Prostate gland (tissue), 2 donors: ENCODE measurements around the gene KIF17. TPM values are rescaled to one million over a fixed set of nuclear protein-coding genes. Genes with fewer than 3 reads are reported as not detected.

Experiments
- DNase-seq: peaks from one replicate; pipeline ENCODE4 v3.0.0-alpha.2; 2019; ENCODE audit warnings: low spot score
- H3K27ac ChIP-seq, 2 donors: fragments of 200-600 bp; sonication (generic); 2 replicates each; pipeline ENCODE4 v1.5.1; 2017 to 2019
- H3K27me3 ChIP-seq: fragments of 200-600 bp; sonication (generic); replicated peaks from 2 replicates; pipeline ENCODE4 v1.5.1; 2019; ENCODE audit not compliant: insufficient read depth
- H3K36me3 ChIP-seq, 2 donors: fragments of 200-600 bp; sonication (generic); 1 replicate in 1 of 2; 2 replicates in 1 of 2; pipeline versions ENCODE4 v1.5.1 to v1.8.1; 2017 to 2019
- H3K4me1 ChIP-seq: fragments of 200-600 bp; sonication (generic); replicated peaks from 2 replicates; pipeline ENCODE4 v1.5.1; 2019
- H3K4me3 ChIP-seq, 2 donors: fragments of 200-600 bp; sonication (generic); 2 replicates each; pipeline ENCODE4 v1.5.1; 2017 to 2019
- H3K9me3 ChIP-seq: fragments of 200-600 bp; sonication (generic); 2 replicates; pipeline ENCODE4 v1.5.1; 2017
- CTCF ChIP-seq, 4 experiments: fragments of 200-600 bp in 2 of 4; fragments of 450-650 bp in 2 of 4; sonication (generic) in 2 of 4; IDR thresholded peaks; 1 replicate in 3 of 4; 2 replicates in 1 of 4; pipeline ENCODE4 v1.5.1; 2016 to 2019; ENCODE audit warnings: antibody characterized with exemption in 4 of 4, mild to moderate bottlenecking in 2 of 4, moderate library complexity in 2 of 4
- POLR2A ChIP-seq: fragments of 450-650 bp; IDR thresholded peaks from one replicate; pipeline ENCODE4 v1.6.1; 2016; ENCODE audit warnings: antibody characterized with exemption, mild to moderate bottlenecking
- POLR2AphosphoS5 ChIP-seq: sonication (generic); formaldehyde crosslinking; IDR thresholded peaks from one replicate; pipeline ENCODE4 v1.6.1; 2017; ENCODE audit warnings: antibody characterized with exemption
- WGBS: methylation state at CpG from one replicate; pipeline ENCODE4 v1.1.5; 2018; 5-methylcytosine and 5-hydroxymethylcytosine counted together
- intact Hi-C: fragments of 100-400 bp; cut with DNase I; formaldehyde crosslinking; loops from one replicate; pipeline ENCODE4 v1.14.2; 2022
- total RNA-seq, 2 donors: library from RNA; depleted of rRNA; stranded (reverse); fragments of >200 nt; gene quantifications; one replicate each; pipeline ENCODE4 v1.1.0, GENCODE V29; 2016

The KIF17 gene
- total RNA-seq: 10 to 100 TPM in 1 of 2 donors, 1 to 10 TPM in 1; 1.6 to 12.6 TPM

- intact Hi-C loops: no loop called here
- WGBS: 3% methylated on average over 89 of the region's 112 CpGs
- Histone ChIP-seq H3K4me1 (no peaks in the 10 kb centered on the region), H3K27me3 (no peaks in the 10 kb centered on the region), H3K36me3 (no peaks in the 10 kb centered on the region), H3K4me3 (peak within 1 kb of the TSS; percentile 32 to 46), H3K27ac (no peak within 1 kb of the TSS), H3K9me3 (no peaks in the 10 kb centered on the region)
- DNase-seq: peak; percentile 53
- TF ChIP-seq POLR2AphosphoS5: no peak
- no peak for TF ChIP-seq POLR2A
- TF ChIP-seq CTCF (IDR thresholded peaks at IDR 0.05): no peak
These were observed at the start of gene KIF17 for GRCh38 chr1:20717452-20718342. KIF17 (minus strand) TSS chr1:20718007; CDS start chr1:20717706, 301 bp downstream.

GRCh38 chr1:20767271-20767670 is 49.5 kb upstream of the KIF17 start:
- no peak overlapping the region for H3K27ac ChIP-seq
- H3K27me3 ChIP-seq: no peaks in the 10 kb centered on the region
- peaks cover 9 to 15% of the 10 kb centered on the region in 2 donors for H3K36me3 ChIP-seq
- DNase-seq: no peak
- no peak overlapping the region for H3K4me3 ChIP-seq
- TF ChIP-seq POLR2AphosphoS5 (no peak), CTCF (IDR thresholded peaks at IDR 0.05) (no peak)
- intact Hi-C loops: no loop called here
- H3K9me3 ChIP-seq: no peaks in the 10 kb centered on the region
- no peaks in the 10 kb centered on the region for H3K4me1 ChIP-seq

- Histone ChIP-seq H3K4me3 (no peak overlapping the region), H3K4me1 (no peaks in the 10 kb centered on the region), H3K9me3 (no peaks in the 10 kb centered on the region), H3K27me3 (no peaks in the 10 kb centered on the region), H3K36me3 (peaks cover 11 to 18% of the 10 kb centered on the region in 2 donors), H3K27ac (no peak overlapping the region)
- intact Hi-C loops: no loop called here
- WGBS: 96% methylated on average over 3 of the region's 3 CpGs
- TF ChIP-seq POLR2AphosphoS5: no peak
- TF ChIP-seq CTCF (IDR thresholded peaks at IDR 0.05): no peak
- TF ChIP-seq POLR2A: no peak
- no peak for DNase-seq
These were observed 45.6 kb upstream of the KIF17 start for GRCh38 chr1:20763417-20763816.

GRCh38 chr1:20760322-20760721 is 42.5 kb upstream of the KIF17 start:
- Histone ChIP-seq H3K27me3 (no peaks in the 10 kb centered on the region), H3K36me3 (peaks cover 11 to 13% of the 10 kb centered on the region in 2 donors), H3K27ac (no peak overlapping the region), H3K9me3 (no peaks in the 10 kb centered on the region), H3K4me3 (no peak overlapping the region), H3K4me1 (no peaks in the 10 kb centered on the region)
- WGBS: 93% methylated on average over 6 of the region's 6 CpGs
- no peak for DNase-seq
- TF ChIP-seq CTCF (IDR thresholded peaks at IDR 0.05): no peak
- no peak for TF ChIP-seq POLR2AphosphoS5
- TF ChIP-seq POLR2A: no peak
- intact Hi-C loops: no loop called here

- H3K4me1 ChIP-seq: no peaks in the 10 kb centered on the region
- TF ChIP-seq POLR2AphosphoS5 (no peak), POLR2A (no peak), CTCF (IDR thresholded peaks at IDR 0.05) (no peak)
- no peaks in the 10 kb centered on the region for H3K9me3 ChIP-seq
- DNase-seq: no peak
- H3K36me3 ChIP-seq: peaks cover 5% of the 10 kb centered on the region in 2 donors
- H3K4me3 ChIP-seq: no peak overlapping the region
- H3K27me3 ChIP-seq: no peaks in the 10 kb centered on the region
- WGBS: 80% methylated on average over 3 of the region's 3 CpGs
- intact Hi-C loops: no loop called here
- no peak overlapping the region for H3K27ac ChIP-seq
These were observed 35.8 kb upstream of the KIF17 start for GRCh38 chr1:20753589-20753988.
